Karpas-422 (cell line): ENCODE data around the gene NFASC. TPM values are rescaled to one million over a fixed set of nuclear protein-coding genes. Genes with fewer than 3 reads are reported as not detected.

Experiments
- DNase-seq: peaks from one replicate; pipeline ENCODE4 v3.0.0-alpha.2; 2015
- H2AFZ ChIP-seq: fragments of 200-600 bp; sonication (generic); 2 replicates; pipeline ENCODE4 v1.6.1; 2014; ENCODE audit warnings: antibody characterized with exemption, low read length, mixed read lengths
- H3K27ac ChIP-seq: fragments of 200-600 bp; sonication (generic); 2 replicates; pipeline ENCODE4 v1.5.1; 2014; ENCODE audit warnings: mild to moderate bottlenecking, low read length, moderate library complexity
- H3K27me3 ChIP-seq: fragments of 200-600 bp; sonication (generic); 2 replicates; pipeline ENCODE4 v1.6.1; 2014; ENCODE audit warnings: low read length, mixed read lengths
- H3K36me3 ChIP-seq: fragments of 200-600 bp; sonication (generic); 2 replicates; pipeline ENCODE4 v1.6.1; 2014; ENCODE audit warnings: low read length, mixed read lengths; ENCODE audit not compliant: insufficient read depth
- H3K4me1 ChIP-seq: fragments of 200-600 bp; sonication (generic); 2 replicates; pipeline ENCODE4 v1.6.1; 2014; ENCODE audit warnings: mild to moderate bottlenecking, low read length, mixed read lengths
- H3K4me2 ChIP-seq: fragments of 200-600 bp; sonication (generic); 2 replicates; pipeline ENCODE4 v1.6.1; 2014; ENCODE audit warnings: low read length, low read depth, mild to moderate bottlenecking; ENCODE audit not compliant: poor library complexity, severe bottlenecking
- H3K4me3 ChIP-seq: fragments of 200-600 bp; sonication (generic); 2 replicates; pipeline ENCODE4 v1.5.1; 2014; ENCODE audit warnings: mild to moderate bottlenecking, antibody characterized with exemption, low read length, mixed read lengths
- H3K79me2 ChIP-seq: fragments of 200-600 bp; sonication (generic); 2 replicates; pipeline ENCODE4 v1.6.1; 2014; ENCODE audit warnings: mild to moderate bottlenecking, low read length, mixed read lengths
- H3K9ac ChIP-seq: fragments of 200-600 bp; sonication (generic); 2 replicates; pipeline ENCODE4 v1.6.0; 2014; ENCODE audit warnings: low read length
- H3K9me2 ChIP-seq: fragments of 200-600 bp; sonication (generic), shearing (Covaris generic); replicated peaks from 2 replicates; pipeline ENCODE4 v1.6.0; 2014; ENCODE audit warnings: mild to moderate bottlenecking, low read length, moderate library complexity; ENCODE audit not compliant: insufficient read depth
- H3K9me3 ChIP-seq: fragments of 300-700, 200-600 bp; sonication (generic); 2 replicates; pipeline ENCODE4 v1.6.1; 2014; ENCODE audit warnings: low read length, mixed read lengths
- H4K20me1 ChIP-seq: fragments of 200-600 bp; sonication (generic); 2 replicates; pipeline ENCODE4 v1.6.1; 2014; ENCODE audit warnings: mild to moderate bottlenecking, antibody characterized with exemption, low read length, low read depth; ENCODE audit not compliant: insufficient read depth
- total RNA-seq: library from RNA; depleted of rRNA; stranded (reverse); fragments of >200 nt; shearing (Covaris generic); gene quantifications from 2 replicates; pipeline ENCODE4 v1.2.3, GENCODE V29; 2014; ENCODE audit warnings: low replicate concordance

NFASC gene
- total RNA-seq, 1 experiment from 2014 or later = 0.75 TPM

DNA sequence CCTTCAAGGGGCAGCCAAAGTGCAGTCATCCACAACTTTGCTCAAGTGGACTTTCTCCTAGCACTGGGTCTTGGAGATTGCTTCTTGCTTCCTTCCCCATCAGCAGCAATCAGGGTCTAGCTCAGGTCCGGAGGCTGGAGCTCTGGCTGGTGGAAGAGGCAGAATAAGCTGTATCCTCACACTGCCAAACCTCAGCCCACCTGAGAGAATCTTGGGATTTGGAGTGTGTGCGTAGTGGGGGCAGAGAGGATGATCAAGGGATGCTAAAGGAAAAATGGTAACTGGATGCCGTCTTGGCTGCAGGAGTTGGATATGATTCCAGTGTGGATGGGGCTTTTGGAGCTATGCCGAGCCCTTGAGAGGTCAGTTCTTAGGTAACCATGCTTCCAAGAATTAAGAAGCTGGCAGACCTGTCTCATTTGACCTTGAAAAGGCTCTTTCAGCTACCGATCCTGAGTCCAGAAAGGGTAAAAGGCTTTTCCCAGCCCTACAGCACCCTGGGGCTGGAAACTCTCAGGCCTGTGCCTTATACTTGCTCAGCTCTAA is 4.5 kb upstream of the NFASC start:
- Histone ChIP-seq H3K4me3 (no peak overlapping the region), H3K9ac (no peak overlapping the region), H3K4me1 (no peaks in the 10 kb centered on the region), H3K27me3 (no peaks in the 10 kb centered on the region), H3K79me2 (no peaks in the 10 kb centered on the region), H3K9me2 (no peaks in the 10 kb centered on the region), H3K9me3 (no peaks in the 10 kb centered on the region), H3K36me3 (no peaks in the 10 kb centered on the region), H3K27ac (no peak overlapping the region), H2AFZ (no peak overlapping the region), H4K20me1 (no peaks in the 10 kb centered on the region), H3K4me2 (no peak overlapping the region)
- DNase-seq = no peak

- Histone ChIP-seq H3K9me2 (no peaks in the 10 kb centered on the region), H3K4me2 (no peak overlapping the region)
Measured at GRCh38 chr1:204867203-204867602, 3.5 kb upstream of the NFASC start.

DNA sequence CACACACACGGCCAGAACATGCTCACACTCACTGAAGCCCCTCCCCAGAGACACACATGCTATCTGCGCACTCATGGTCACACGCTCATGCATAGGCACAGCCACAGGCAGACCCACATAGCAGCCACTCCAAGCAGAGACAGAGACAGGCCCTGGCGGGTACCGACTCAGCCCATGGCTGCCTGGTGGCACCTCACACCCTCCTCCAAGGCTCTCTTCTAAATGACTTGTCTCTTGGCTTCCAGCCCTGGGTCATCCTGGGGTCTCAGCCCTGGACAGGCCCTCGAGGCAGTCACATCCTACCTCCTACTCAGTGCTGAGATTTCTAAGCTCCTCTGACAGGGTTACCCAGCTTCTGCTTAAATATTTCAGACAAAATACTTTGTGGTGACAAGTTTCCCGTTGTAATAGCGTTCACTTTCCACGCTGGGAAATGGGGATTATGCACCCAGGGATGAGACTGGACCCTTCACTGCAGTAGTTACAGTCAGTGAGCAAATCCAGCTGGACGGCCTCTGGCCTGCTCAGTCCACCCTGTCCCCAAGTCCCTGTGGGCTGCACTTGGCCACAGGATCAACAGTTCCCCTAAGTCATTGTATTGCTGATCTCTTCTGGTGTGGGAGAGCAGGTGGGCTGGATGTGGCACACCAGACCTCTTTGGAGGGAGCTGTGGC is 2.9 kb upstream of the NFASC start:
- Histone ChIP-seq H3K79me2 (no peaks in the 10 kb centered on the region), H2AFZ (no peak overlapping the region), H3K36me3 (no peaks in the 10 kb centered on the region), H3K4me1 (no peaks in the 10 kb centered on the region), H3K9ac (no peak overlapping the region), H3K4me2 (no peak overlapping the region), H3K27ac (no peak overlapping the region), H3K4me3 (no peak overlapping the region), H3K27me3 (no peaks in the 10 kb centered on the region), H3K9me2 (no peaks in the 10 kb centered on the region), H4K20me1 (no peaks in the 10 kb centered on the region), H3K9me3 (no peaks in the 10 kb centered on the region)
- no peak for DNase-seq

More at GRCh38 chr1:204867203-204867602, 3.5 kb upstream of the NFASC start:
- no peak for DNase-seq
- Histone ChIP-seq H3K9ac (no peak overlapping the region), H3K36me3 (no peaks in the 10 kb centered on the region), H3K27me3 (no peaks in the 10 kb centered on the region), H3K79me2 (no peaks in the 10 kb centered on the region), H3K9me3 (no peaks in the 10 kb centered on the region), H2AFZ (no peak overlapping the region), H3K4me3 (no peak overlapping the region), H4K20me1 (no peaks in the 10 kb centered on the region), H3K27ac (no peak overlapping the region), H3K4me1 (no peaks in the 10 kb centered on the region)

DNA sequence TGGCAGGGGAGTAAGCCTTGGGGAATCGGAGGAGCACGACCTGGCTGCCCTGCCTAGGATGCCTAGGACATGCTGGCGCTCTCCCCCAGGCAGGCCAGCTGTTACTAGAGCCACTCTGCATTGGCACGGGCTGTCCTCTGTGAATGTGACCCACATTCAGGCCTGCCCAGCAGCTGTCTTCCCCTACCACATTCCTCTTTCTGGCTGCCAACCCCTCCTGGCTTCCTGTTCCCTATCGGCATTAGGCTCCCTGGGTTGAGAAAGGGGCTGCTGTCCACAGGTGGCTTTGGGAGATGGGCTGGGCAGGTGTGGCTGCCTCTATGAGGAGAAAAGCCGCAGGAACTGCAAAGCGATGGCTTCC is 2.3 kb upstream of the NFASC start:
- Histone ChIP-seq H4K20me1 (no peaks in the 10 kb centered on the region), H3K4me3 (no peak overlapping the region), H3K36me3 (no peaks in the 10 kb centered on the region), H3K4me1 (no peaks in the 10 kb centered on the region), H3K9ac (no peak overlapping the region), H3K9me2 (no peaks in the 10 kb centered on the region), H3K9me3 (no peaks in the 10 kb centered on the region), H3K4me2 (no peak overlapping the region), H2AFZ (no peak overlapping the region), H3K27me3 (no peaks in the 10 kb centered on the region), H3K79me2 (no peaks in the 10 kb centered on the region), H3K27ac (no peak overlapping the region)
- no peak for DNase-seq

DNA sequence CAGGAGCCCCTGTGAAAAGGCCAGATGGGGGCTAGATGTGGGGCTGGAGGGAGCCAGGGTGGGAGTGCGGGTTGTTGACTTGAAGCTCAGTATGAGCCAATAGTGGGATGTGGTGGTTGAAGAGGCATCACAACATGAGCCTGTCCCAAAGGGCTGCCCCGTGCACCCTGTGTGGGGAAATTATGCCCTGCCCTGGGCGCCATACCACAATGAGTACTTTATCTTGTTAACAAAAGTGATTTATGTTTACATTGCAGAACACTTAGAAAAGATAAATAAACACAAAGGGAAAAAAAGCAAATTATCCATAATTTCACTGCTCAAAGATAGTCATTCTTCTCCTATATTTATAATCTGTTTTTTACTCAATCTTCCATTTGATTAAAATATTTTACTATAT is 1.6 kb upstream of the NFASC start:
- Histone ChIP-seq H3K27ac (no peak overlapping the region), H3K79me2 (no peaks in the 10 kb centered on the region), H4K20me1 (no peaks in the 10 kb centered on the region), H3K4me3 (no peak overlapping the region), H3K4me1 (no peaks in the 10 kb centered on the region; the same call in 1 of the 2 replicates), H3K36me3 (no peaks in the 10 kb centered on the region), H2AFZ (no peak overlapping the region), H3K4me2 (no peak overlapping the region), H3K27me3 (no peaks in the 10 kb centered on the region), H3K9ac (no peak overlapping the region), H3K9me3 (no peaks in the 10 kb centered on the region), H3K9me2 (no peaks in the 10 kb centered on the region)
- no peak for DNase-seq

DNA sequence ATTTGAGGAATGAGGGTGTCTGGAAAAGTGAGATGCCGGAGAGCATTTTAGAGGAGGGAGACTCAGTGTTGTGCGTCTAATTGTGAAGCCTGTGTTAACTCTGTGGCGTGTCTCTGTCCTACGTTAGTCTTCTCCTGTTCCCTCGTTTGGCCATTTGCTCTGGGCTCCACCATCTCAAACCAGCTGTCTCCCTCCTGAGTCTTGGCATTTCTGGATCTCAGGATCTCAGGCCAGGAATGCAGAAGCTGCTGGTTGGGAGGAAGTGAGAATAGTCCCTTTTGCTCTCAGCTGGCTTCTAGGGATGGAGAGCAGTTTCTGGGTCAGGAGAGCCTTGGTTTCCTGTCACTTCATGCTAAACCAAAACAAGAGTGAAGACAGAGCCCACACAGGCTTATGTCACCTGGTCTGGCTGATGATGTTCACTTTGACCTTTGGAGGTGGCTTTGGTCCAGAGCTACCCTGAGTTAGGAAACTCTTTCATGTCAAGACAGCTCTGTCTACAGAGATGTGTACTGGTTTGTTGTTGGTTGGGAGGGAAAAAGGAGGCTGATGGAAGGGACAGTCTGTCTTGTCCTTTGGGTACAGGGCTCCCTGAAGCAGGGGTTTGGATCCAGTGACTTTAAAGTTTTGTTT is 859 bp downstream of the NFASC start:
- H3K36me3 ChIP-seq = no peaks in the 10 kb centered on the region
- no peak for DNase-seq
- no peaks in the 10 kb centered on the region for H3K9me3 ChIP-seq
- H2AFZ ChIP-seq = no peak overlapping the region
- H3K4me2 ChIP-seq = no peak overlapping the region
- no peaks in the 10 kb centered on the region for H3K79me2 ChIP-seq
- no peaks in the 10 kb centered on the region for H3K27me3 ChIP-seq
- no peak overlapping the region for H3K4me3 ChIP-seq
- no peak overlapping the region for H3K27ac ChIP-seq
- H4K20me1 ChIP-seq = no peaks in the 10 kb centered on the region
- no peaks in the 10 kb centered on the region; the same call in 1 of the 2 replicates for H3K4me1 ChIP-seq
- no peaks in the 10 kb centered on the region for H3K9me2 ChIP-seq
- H3K9ac ChIP-seq = no peak overlapping the region

GRCh38 chr1:204872262-204872881 is 1.7 kb downstream of the NFASC start:
- H3K27me3 ChIP-seq = no peaks in the 10 kb centered on the region
- H3K79me2 ChIP-seq = no peaks in the 10 kb centered on the region
- H3K4me2 ChIP-seq = no peak overlapping the region
- DNase-seq = no peak
- H3K9me2 ChIP-seq = no peaks in the 10 kb centered on the region
- H3K4me3 ChIP-seq = no peak overlapping the region
- no peak overlapping the region for H3K9ac ChIP-seq
- H3K27ac ChIP-seq = no peak overlapping the region
- H3K36me3 ChIP-seq = no peaks in the 10 kb centered on the region
- no peak overlapping the region for H2AFZ ChIP-seq
- no peaks in the 10 kb centered on the region for H4K20me1 ChIP-seq
- H3K9me3 ChIP-seq = no peaks in the 10 kb centered on the region
- H3K4me1 ChIP-seq = no peaks in the 10 kb centered on the region; the same call in 1 of the 2 replicates

DNA sequence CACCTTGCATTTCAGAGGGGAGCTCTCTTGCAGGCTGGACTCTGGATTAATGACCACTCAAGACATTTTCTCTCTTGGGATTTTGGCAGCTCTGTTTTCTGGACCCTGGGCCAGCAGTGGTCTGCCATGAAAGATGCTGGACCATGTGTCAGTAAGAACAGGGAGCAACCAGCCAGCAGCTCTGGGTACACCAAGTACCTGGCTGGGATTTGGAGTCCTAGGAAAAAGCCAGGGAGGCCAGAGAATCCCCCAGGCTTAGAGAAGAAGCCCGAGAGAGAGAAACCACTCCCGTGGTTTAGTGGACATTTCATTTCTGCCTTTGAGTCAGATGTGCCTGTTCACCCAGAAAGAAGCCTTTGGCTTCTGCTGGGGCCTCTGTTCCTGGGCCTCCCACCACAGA is 2.5 kb downstream of the NFASC start:
- DNase-seq = no peak
- Histone ChIP-seq H3K36me3 (no peaks in the 10 kb centered on the region), H3K9ac (no peak overlapping the region), H3K4me2 (no peak overlapping the region), H3K27me3 (no peaks in the 10 kb centered on the region), H3K9me3 (no peaks in the 10 kb centered on the region), H2AFZ (no peak overlapping the region), H3K4me3 (no peak overlapping the region), H3K79me2 (no peaks in the 10 kb centered on the region), H3K27ac (no peak overlapping the region), H3K4me1 (no peaks in the 10 kb centered on the region; the same call in 1 of the 2 replicates), H3K9me2 (no peaks in the 10 kb centered on the region), H4K20me1 (no peaks in the 10 kb centered on the region)
